Astrocyte of the spinal cord (primary cell): ENCODE measurements around the gene BOD1L1.

ENCODE experiments used
- DNase-seq: peaks from one replicate; pipeline ENCODE4 v3.0.0; 2011; ENCODE audit warnings: low read depth, low spot score
- H3K4me3 ChIP-seq: 2 replicates; pipeline ENCODE4 v1.5.1; 2011; ENCODE audit warnings: low read depth, mild to moderate bottlenecking, low read length, moderate library complexity
- CTCF ChIP-seq: IDR thresholded peaks from 2 replicates; pipeline ENCODE4 v1.5.1; 2012; ENCODE audit warnings: low read depth, mild to moderate bottlenecking, low read length, inconsistent platforms
- in situ Hi-C: cut with HindIII; loops from 2 replicates; pipeline ENCODE4 v1.10.0; 2017; ENCODE audit warnings: low sequenced_read_pairs

BOD1L1 gene

GRCh38 chr4:13531625-13531998, 95.9 kb downstream of the BOD1L1 start:
- DNase-seq: no peak
- TF ChIP-seq CTCF: no peak
- in situ Hi-C loops: no loop called here
- no peak overlapping the region for H3K4me3 ChIP-seq

GRCh38 chr4:13530823-13531624, 96.5 kb downstream of the BOD1L1 start:
- no peak for DNase-seq
- TF ChIP-seq CTCF: no peak
- no peak overlapping the region for H3K4me3 ChIP-seq
- in situ Hi-C loops: no loop called here

- TF ChIP-seq CTCF: no peak
- no peak for DNase-seq
- no peak overlapping the region for H3K4me3 ChIP-seq
- in situ Hi-C loops: no loop called here
These were observed 98.2 kb downstream of the BOD1L1 start for GRCh38 chr4:13529128-13529919.

GRCh38 chr4:13528821-13529127, 98.8 kb downstream of the BOD1L1 start:
- in situ Hi-C loops: no loop called here
- no peak overlapping the region for H3K4me3 ChIP-seq
- no peak for DNase-seq
- TF ChIP-seq CTCF: no peak

GRCh38 chr4:13527981-13528820, 99.3 kb downstream of the BOD1L1 start:
- H3K4me3 ChIP-seq: no peak overlapping the region
- no peak for DNase-seq
- in situ Hi-C loops: no loop called here
- no peak for TF ChIP-seq CTCF

GRCh38 chr4:13527192-13527980, 100.1 kb downstream of the BOD1L1 start:
- no peak for DNase-seq
- H3K4me3 ChIP-seq: no peak overlapping the region
- in situ Hi-C loops: no loop called here
- no peak for TF ChIP-seq CTCF
